ENCODE measurements around the gene WDR6. TPM values are rescaled to one million over a fixed set of nuclear protein-coding genes. Genes with fewer than 3 reads are reported as not detected.

Gene WDR6
- total and polyA plus RNA-seq, 2 donors (not counting 1 experiment from before 2014, with no cell fraction given) = 58.7 to 77.9 TPM

- Histone ChIP-seq H2AFZ (ENCODE audit: low read length) (no peak overlapping the region), H3K4me2 (ENCODE audit: extremely low read depth, insufficient read depth, low read length) (no peak overlapping the region), H3K9me3 (ENCODE audit: control insufficient read depth, insufficient read depth, low read depth, low read length) (no peaks in the 10 kb centered on the region), H3K4me3 (replicated peaks in 1 of 4; ENCODE audit: control extremely low read depth in 1 of 4, insufficient read depth in 1 of 4, low read depth in 3 of 4, low read length in 4 of 4) (no peak overlapping the region), H4K20me1 (ENCODE audit: control insufficient read depth, extremely low read depth, insufficient read depth, low read length) (no peaks in the 10 kb centered on the region), H3K4me1 (ENCODE audit: control insufficient read depth, extremely low read depth, insufficient read depth, low read length) (no peaks in the 10 kb centered on the region), H3K9ac (ENCODE audit: insufficient read depth, low read length) (no peak overlapping the region), H3K27me3 (ENCODE audit: control insufficient read depth, insufficient read depth, low read length) (no peaks in the 10 kb centered on the region), H3K79me2 (ENCODE audit: control insufficient read depth, insufficient read depth, low read length) (no peaks in the 10 kb centered on the region), H3K36me3 (ENCODE audit: control insufficient read depth, insufficient read depth, low read length) (peaks cover 10% of the 10 kb centered on the region), H3K27ac (ENCODE audit: insufficient read depth, low read length) (no peak overlapping the region)
- no peak for TF ChIP-seq EZH2 (IDR thresholded peaks at IDR 0.05; ENCODE audit: low read length, missing control alignments)
- TF ChIP-seq, protein P1, sequence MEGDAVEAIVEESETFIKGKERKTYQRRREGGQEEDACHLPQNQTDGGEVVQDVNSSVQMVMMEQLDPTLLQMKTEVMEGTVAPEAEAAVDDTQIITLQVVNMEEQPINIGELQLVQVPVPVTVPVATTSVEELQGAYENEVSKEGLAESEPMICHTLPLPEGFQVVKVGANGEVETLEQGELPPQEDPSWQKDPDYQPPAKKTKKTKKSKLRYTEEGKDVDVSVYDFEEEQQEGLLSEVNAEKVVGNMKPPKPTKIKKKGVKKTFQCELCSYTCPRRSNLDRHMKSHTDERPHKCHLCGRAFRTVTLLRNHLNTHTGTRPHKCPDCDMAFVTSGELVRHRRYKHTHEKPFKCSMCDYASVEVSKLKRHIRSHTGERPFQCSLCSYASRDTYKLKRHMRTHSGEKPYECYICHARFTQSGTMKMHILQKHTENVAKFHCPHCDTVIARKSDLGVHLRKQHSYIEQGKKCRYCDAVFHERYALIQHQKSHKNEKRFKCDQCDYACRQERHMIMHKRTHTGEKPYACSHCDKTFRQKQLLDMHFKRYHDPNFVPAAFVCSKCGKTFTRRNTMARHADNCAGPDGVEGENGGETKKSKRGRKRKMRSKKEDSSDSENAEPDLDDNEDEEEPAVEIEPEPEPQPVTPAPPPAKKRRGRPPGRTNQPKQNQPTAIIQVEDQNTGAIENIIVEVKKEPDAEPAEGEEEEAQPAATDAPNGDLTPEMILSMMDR (conservative IDR thresholded peaks at IDR 0.05 in 1 of 2, IDR thresholded peaks at IDR 0.05 in 1 of 2; ENCODE audit: low read depth in 1 of 2, low read length in 2 of 2) = no peak
- no peak for DNase-seq (ENCODE audit: low read depth in 2 of 2)
Measured at GRCh38 chr3:48966876-48967361, 40.3 kb upstream of the WDR6 start.

GRCh38 chr3:48970586-48970985 lies 36.6 kb upstream of the WDR6 start:
- Histone ChIP-seq H3K9me3 (ENCODE audit: control insufficient read depth, insufficient read depth, low read depth, low read length) (no peaks in the 10 kb centered on the region), H2AFZ (ENCODE audit: low read length) (no peak overlapping the region), H3K79me2 (ENCODE audit: control insufficient read depth, insufficient read depth, low read length) (no peaks in the 10 kb centered on the region), H3K4me3 (replicated peaks in 1 of 4; ENCODE audit: control extremely low read depth in 1 of 4, insufficient read depth in 1 of 4, low read depth in 3 of 4, low read length in 4 of 4) (no peak overlapping the region), H3K36me3 (ENCODE audit: control insufficient read depth, insufficient read depth, low read length) (peaks cover 22% of the 10 kb centered on the region), H3K27ac (ENCODE audit: insufficient read depth, low read length) (no peak overlapping the region), H4K20me1 (ENCODE audit: control insufficient read depth, extremely low read depth, insufficient read depth, low read length) (no peaks in the 10 kb centered on the region), H3K27me3 (ENCODE audit: control insufficient read depth, insufficient read depth, low read length) (no peaks in the 10 kb centered on the region), H3K9ac (ENCODE audit: insufficient read depth, low read length) (no peak overlapping the region), H3K4me2 (ENCODE audit: extremely low read depth, insufficient read depth, low read length) (no peak overlapping the region), H3K4me1 (ENCODE audit: control insufficient read depth, extremely low read depth, insufficient read depth, low read length) (no peaks in the 10 kb centered on the region)
- TF ChIP-seq, protein P1 (conservative IDR thresholded peaks at IDR 0.05 in 1 of 2, IDR thresholded peaks at IDR 0.05 in 1 of 2; ENCODE audit: low read depth in 1 of 2, low read length in 2 of 2) = no peak
- no peak for TF ChIP-seq EZH2 (IDR thresholded peaks at IDR 0.05; ENCODE audit: low read length, missing control alignments)
- no peak for DNase-seq (ENCODE audit: low read depth in 2 of 2)

- Histone ChIP-seq H3K4me1 (ENCODE audit: control insufficient read depth, extremely low read depth, insufficient read depth, low read length) (no peaks in the 10 kb centered on the region), H3K4me2 (ENCODE audit: extremely low read depth, insufficient read depth, low read length) (no peak overlapping the region), H2AFZ (ENCODE audit: low read length) (no peak overlapping the region), H3K27ac (ENCODE audit: insufficient read depth, low read length) (no peak overlapping the region), H3K4me3 (replicated peaks in 1 of 4; ENCODE audit: control extremely low read depth in 1 of 4, insufficient read depth in 1 of 4, low read depth in 3 of 4, low read length in 4 of 4) (no peak overlapping the region), H3K79me2 (ENCODE audit: control insufficient read depth, insufficient read depth, low read length) (no peaks in the 10 kb centered on the region), H3K36me3 (ENCODE audit: control insufficient read depth, insufficient read depth, low read length) (peaks cover 19% of the 10 kb centered on the region), H3K9ac (ENCODE audit: insufficient read depth, low read length) (no peak overlapping the region), H4K20me1 (ENCODE audit: control insufficient read depth, extremely low read depth, insufficient read depth, low read length) (no peaks in the 10 kb centered on the region), H3K27me3 (ENCODE audit: control insufficient read depth, insufficient read depth, low read length) (no peaks in the 10 kb centered on the region), H3K9me3 (ENCODE audit: control insufficient read depth, insufficient read depth, low read depth, low read length) (no peaks in the 10 kb centered on the region)
- DNase-seq (ENCODE audit: low read depth in 2 of 2) = no peak
- TF ChIP-seq, protein P1 (conservative IDR thresholded peaks at IDR 0.05 in 1 of 2, IDR thresholded peaks at IDR 0.05 in 1 of 2; ENCODE audit: low read depth in 1 of 2, low read length in 2 of 2) = no peak
- no peak for TF ChIP-seq EZH2 (IDR thresholded peaks at IDR 0.05; ENCODE audit: low read length, missing control alignments)
Measured at GRCh38 chr3:48974076-48974864, 32.9 kb upstream of the WDR6 start.

All from fibroblast of lung (primary cell).